Muscle of leg (tissue), 16 donors: ENCODE measurements around the gene CAMK2A. TPM values are rescaled to one million over a fixed set of nuclear protein-coding genes. Genes with fewer than 3 reads are reported as not detected.

Experiments used
- DNase-seq: peaks from one replicate; pipeline ENCODE4 v3.0.0; 2013
- H3K27ac ChIP-seq: one replicate; pipeline ENCODE4 v1.5.1; 2013; ENCODE audit warnings: mild to moderate bottlenecking, low read length, control low read depth
- H3K27me3 ChIP-seq: one replicate; pipeline ENCODE4 v1.6.1; 2013; ENCODE audit warnings: low read length; ENCODE audit not compliant: control insufficient read depth, insufficient read depth
- H3K36me3 ChIP-seq: one replicate; pipeline ENCODE4 v1.6.1; 2013; ENCODE audit warnings: low read length; ENCODE audit not compliant: control insufficient read depth, insufficient read depth
- H3K4me1 ChIP-seq: one replicate; pipeline ENCODE4 v1.6.1; 2013; ENCODE audit warnings: low read length; ENCODE audit not compliant: control insufficient read depth, insufficient read depth
- H3K4me3 ChIP-seq: one replicate; pipeline ENCODE4 v1.5.1; 2013; ENCODE audit warnings: low read length, control low read depth
- H3K9me3 ChIP-seq: replicated peaks from 2 replicates; pipeline ENCODE4 v1.6.1; 2013; ENCODE audit warnings: low read depth, low read length; ENCODE audit not compliant: control insufficient read depth
- WGBS: methylation state at CpG from one replicate; pipeline ENCODE4 v1.1.5; 2013; ENCODE audit warnings: missing lambda C conversion rate; ENCODE audit not compliant: insufficient coverage; 5-methylcytosine and 5-hydroxymethylcytosine counted together
- long read RNA-seq, 11 donors: transcript quantifications; one replicate each; lab custom pipeline, GENCODE V29; 2026
- polyA plus RNA-seq, 8 donors: library from polyadenylated mRNA; unstranded; fragments of 120-200 nt; gene quantifications; one replicate each; pipeline versions ENCODE4 v1.2.1 to v1.2.3, GENCODE V29; 2013; ENCODE audit warnings: inconsistent platforms in 1 of 8, low replicate concordance in 1 of 8; ENCODE audit not compliant: insufficient read length in 8 of 8, insufficient read depth in 1 of 8
- total RNA-seq: library from RNA; stranded (reverse); fragments of 120-200 nt; gene quantifications from one replicate; pipeline ENCODE4 v1.2.4, GENCODE V29; 2013

Gene CAMK2A
- 48.8 TPM for total RNA-seq
- 10 to 100 TPM; 38.5 to 79.9 (median 62.0) TPM for polyA plus RNA-seq
- long read RNA-seq, donor 1, partial matches to known transcripts, result 0 of 3 reads
- long read RNA-seq, donor 1, other reads (novel, unspliced or antisense), result 0 of 3 reads
- long read RNA-seq, donor 2, partial matches to known transcripts, result 0 of 2 reads
- long read RNA-seq, donor 2, other reads (novel, unspliced or antisense), result 0 of 2 reads
- long read RNA-seq, donor 3, transcript CAMK2A-202 (6 exons, 1,557 nt), result major isoform, 20 of 26 reads
- long read RNA-seq, donor 3, partial matches to known transcripts, result 6 of 26 reads
- long read RNA-seq, donor 3, other reads (novel, unspliced or antisense), result 0 of 26 reads
- long read RNA-seq, donor 4, transcript CAMK2A-202 (6 exons, 1,557 nt), result major isoform, 10 of 10 reads
- long read RNA-seq, donor 4, partial matches to known transcripts, result 0 of 10 reads
- long read RNA-seq, donor 4, other reads (novel, unspliced or antisense), result 0 of 10 reads
- long read RNA-seq, donor 5, transcript CAMK2A-202 (6 exons, 1,557 nt), result major isoform, 14 of 14 reads
- long read RNA-seq, donor 5, partial matches to known transcripts, result 0 of 14 reads
- long read RNA-seq, donor 5, other reads (novel, unspliced or antisense), result 0 of 14 reads
- long read RNA-seq, donor 6, transcript CAMK2A-202 (6 exons, 1,557 nt), result major isoform, 21 of 28 reads
- long read RNA-seq, donor 6, partial matches to known transcripts, result 7 of 28 reads
- long read RNA-seq, donor 6, other reads (novel, unspliced or antisense), result 0 of 28 reads
- long read RNA-seq, donor 7, transcript CAMK2A-202 (6 exons, 1,557 nt), result major isoform, 13 of 13 reads
- long read RNA-seq, donor 7, partial matches to known transcripts, result 0 of 13 reads
- long read RNA-seq, donor 7, other reads (novel, unspliced or antisense), result 0 of 13 reads
- long read RNA-seq, donor 8, partial matches to known transcripts, result 0 of 4 reads
- long read RNA-seq, donor 8, other reads (novel, unspliced or antisense), result 0 of 4 reads
- long read RNA-seq, donor 9, transcript CAMK2A-202 (6 exons, 1,557 nt), result major isoform, 14 of 14 reads
- long read RNA-seq, donor 9, partial matches to known transcripts, result 0 of 14 reads
- long read RNA-seq, donor 9, other reads (novel, unspliced or antisense), result 0 of 14 reads
- long read RNA-seq, donor 10, transcript CAMK2A-202 (6 exons, 1,557 nt), result major isoform, 8 of 13 reads
- long read RNA-seq, donor 10, partial matches to known transcripts, result 5 of 13 reads
- long read RNA-seq, donor 10, other reads (novel, unspliced or antisense), result 0 of 13 reads
- long read RNA-seq, donor 11, transcript CAMK2A-202 (6 exons, 1,557 nt), result major isoform, 7 of 39 reads
- long read RNA-seq, donor 11, partial matches to known transcripts, result 32 of 39 reads
- long read RNA-seq, donor 11, other reads (novel, unspliced or antisense), result 0 of 39 reads

- no peak for DNase-seq
Observed at GRCh38 chr5:150289551-150290390, at the start of gene CAMK2A. Gene CAMK2A (minus strand): TSS chr5:150289773. CDS start chr5:150289625, 148 bp downstream.

DNA sequence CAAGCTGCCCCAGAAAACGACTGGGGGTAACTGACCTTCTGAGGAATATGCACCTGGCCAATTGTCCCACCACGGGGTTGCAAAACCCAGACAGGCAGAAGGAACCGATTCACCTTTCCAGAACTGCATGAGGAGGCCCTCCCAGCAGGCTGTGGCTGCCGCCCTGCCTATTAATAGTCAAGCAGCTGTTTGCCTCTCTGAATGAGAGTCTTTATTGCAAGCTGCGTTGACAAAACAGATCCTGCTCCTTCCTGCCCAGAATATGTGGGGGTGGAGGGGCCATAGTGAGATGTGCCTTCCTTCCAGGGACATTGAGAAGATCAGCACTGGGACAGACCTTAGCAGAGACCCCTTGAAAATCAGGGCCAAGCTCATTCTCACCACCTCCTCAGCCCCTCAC is 49.6 kb upstream of the CAMK2A start:
- Histone ChIP-seq H3K4me3 (no peak overlapping the region), H3K36me3 (no peaks in the 10 kb centered on the region), H3K27ac (peak overlapping the region; percentile 83), H3K27me3 (no peaks in the 10 kb centered on the region), H3K9me3 (no peaks in the 10 kb centered on the region), H3K4me1 (peaks cover 24% of the 10 kb centered on the region)
- 29% methylated on average over 4 of the region's 5 CpGs for WGBS
- DNase-seq, result peak; percentile 71

More at GRCh38 chr5:150289551-150290390, at the start of gene CAMK2A:
- peaks cover 11% of the 10 kb centered on the region for H3K27me3 ChIP-seq
- H3K9me3 ChIP-seq, result no peaks in the 10 kb centered on the region
- H3K4me1 ChIP-seq, result peaks cover 18% of the 10 kb centered on the region
- WGBS, result 33% methylated on average over 15 of the region's 26 CpGs
- H3K36me3 ChIP-seq, result no peaks in the 10 kb centered on the region
- no peak within 1 kb of the TSS for H3K27ac ChIP-seq
- no peak within 1 kb of the TSS for H3K4me3 ChIP-seq

DNA sequence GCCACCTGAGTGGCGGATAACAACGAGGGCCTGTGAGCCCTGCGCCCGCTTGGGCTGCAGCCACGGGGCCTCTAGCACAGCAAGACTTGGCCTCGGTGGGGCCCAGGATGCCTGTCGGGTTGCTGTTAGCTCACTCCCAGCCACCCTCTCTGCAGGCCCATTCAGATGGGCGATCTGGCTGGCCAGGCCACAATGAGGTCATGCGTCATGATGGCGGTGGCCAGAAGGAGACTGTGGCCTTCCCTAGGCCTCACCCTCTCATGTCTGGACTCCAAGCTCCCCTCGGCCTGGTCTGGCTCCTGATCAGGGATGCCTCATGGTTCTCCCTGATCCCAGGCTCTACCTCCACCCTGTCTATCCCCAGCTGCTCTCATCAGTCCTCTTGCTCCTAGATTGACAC is 49.0 kb upstream of the CAMK2A start:
- peaks cover 24% of the 10 kb centered on the region for H3K4me1 ChIP-seq
- no peak for DNase-seq
- H3K9me3 ChIP-seq, result no peaks in the 10 kb centered on the region
- no peak overlapping the region for H3K4me3 ChIP-seq
- H3K36me3 ChIP-seq, result no peaks in the 10 kb centered on the region
- no peaks in the 10 kb centered on the region for H3K27me3 ChIP-seq
- WGBS, result 87% methylated on average over 11 of the region's 11 CpGs
- H3K27ac ChIP-seq, result peak overlapping the region; percentile 83

- Histone ChIP-seq H3K27ac (no peak overlapping the region), H3K27me3 (no peaks in the 10 kb centered on the region), H3K36me3 (no peaks in the 10 kb centered on the region), H3K4me1 (peaks cover 24% of the 10 kb centered on the region), H3K4me3 (no peak overlapping the region), H3K9me3 (no peaks in the 10 kb centered on the region)
- DNase-seq, result no peak
- WGBS, result 78% methylated on average over 2 of the region's 4 CpGs
Observed at GRCh38 chr5:150335778-150336177, 46.2 kb upstream of the CAMK2A start.

- Histone ChIP-seq H3K27me3 (no peaks in the 10 kb centered on the region), H3K27ac (no peak overlapping the region), H3K36me3 (no peaks in the 10 kb centered on the region), H3K4me1 (peaks cover 7% of the 10 kb centered on the region), H3K4me3 (no peak overlapping the region), H3K9me3 (no peaks in the 10 kb centered on the region)
- no peak for DNase-seq
- 86% methylated on average over 5 of the region's 5 CpGs for WGBS
Observed at GRCh38 chr5:150333400-150333799, 43.8 kb upstream of the CAMK2A start.

- 65% methylated on average over 7 of the region's 17 CpGs for WGBS
Observed at GRCh38 chr5:150329881-150330876, 40.6 kb upstream of the CAMK2A start.

GRCh38 chr5:150329038-150329437 is 39.5 kb upstream of the CAMK2A start:
- no peak overlapping the region for H3K27ac ChIP-seq
- DNase-seq, result no peak
- no peaks in the 10 kb centered on the region for H3K9me3 ChIP-seq
- H3K36me3 ChIP-seq, result no peaks in the 10 kb centered on the region
- no peak overlapping the region for H3K4me3 ChIP-seq
- no peaks in the 10 kb centered on the region for H3K27me3 ChIP-seq
- whole genome bisulfite sequencing, result 43% methylated on average over 1 of the region's 2 CpGs
- no peaks in the 10 kb centered on the region for H3K4me1 ChIP-seq

More at GRCh38 chr5:150329881-150330876, 40.6 kb upstream of the CAMK2A start:
- H3K27me3 ChIP-seq, result no peaks in the 10 kb centered on the region
- H3K4me1 ChIP-seq, result no peaks in the 10 kb centered on the region
- no peaks in the 10 kb centered on the region for H3K9me3 ChIP-seq
- H3K27ac ChIP-seq, result no peak overlapping the region
- H3K4me3 ChIP-seq, result no peak overlapping the region
- no peaks in the 10 kb centered on the region for H3K36me3 ChIP-seq
- DNase-seq, result no peak

DNA sequence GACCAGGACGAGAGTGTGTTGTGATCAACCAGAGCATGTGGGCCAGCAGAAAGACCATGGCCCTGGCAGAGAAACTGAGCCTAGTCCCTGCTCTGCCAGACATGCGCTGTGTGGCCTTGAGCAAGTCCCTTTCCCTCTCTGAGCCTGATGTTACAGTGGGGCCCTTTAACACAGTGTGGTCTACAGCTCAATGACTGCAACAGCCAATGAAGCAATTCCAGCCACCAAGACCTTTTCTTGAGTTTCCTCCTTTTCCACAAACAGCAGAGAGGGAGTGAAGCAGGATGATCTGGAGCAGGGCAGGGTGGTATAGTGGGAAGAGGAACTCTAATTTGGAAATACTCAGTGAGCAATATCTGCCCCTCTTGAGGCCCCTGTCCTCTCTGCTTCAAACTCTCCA is 38.9 kb upstream of the CAMK2A start:
- H3K27ac ChIP-seq, result no peak overlapping the region
- 78% methylated on average over 2 of the region's 2 CpGs for WGBS

More for the DNA sequence above, 38.9 kb upstream of the CAMK2A start:
- H3K27me3 ChIP-seq, result no peaks in the 10 kb centered on the region
- DNase-seq, result no peak
- no peak overlapping the region for H3K4me3 ChIP-seq
- H3K4me1 ChIP-seq, result no peaks in the 10 kb centered on the region
- no peaks in the 10 kb centered on the region for H3K9me3 ChIP-seq
- no peaks in the 10 kb centered on the region for H3K36me3 ChIP-seq
